WERI-Rb-1 (cell line): Measurements from ENCODE around the gene NOX3.
"Not testable (repeated sequence)": the region's sequence is repeated elsewhere in the genome, so short reads cannot be mapped to it uniquely, and the experiment has no call there.

Experiments
- DNase-seq: peaks from one replicate; pipeline ENCODE4 v3.0.0-alpha.2; 2020
- H3K27ac ChIP-seq: fragments of 250-450 bp; sonication (Bioruptor Pico); 2 replicates; pipeline ENCODE4 v1.5.1; 2020; ENCODE audit warnings: mild to moderate bottlenecking, moderate library complexity
- H3K27me3 ChIP-seq: fragments of 250-450 bp; sonication (Bioruptor Pico); 2 replicates; pipeline ENCODE4 v1.5.1; 2021; ENCODE audit warnings: mild to moderate bottlenecking, low read depth, moderate library complexity; ENCODE audit not compliant: insufficient read depth, severe bottlenecking
- H3K36me3 ChIP-seq: fragments of 250-450 bp; sonication (Bioruptor Pico); 2 replicates; pipeline ENCODE4 v1.5.1; 2020; ENCODE audit warnings: mild to moderate bottlenecking, moderate library complexity
- H3K4me3 ChIP-seq: 2 replicates; pipeline ENCODE4 v1.5.1; 2011; ENCODE audit warnings: low read depth, mild to moderate bottlenecking, control low read depth, low read length
- H3K9me3 ChIP-seq: fragments of 250-450 bp; sonication (Bioruptor Pico); 2 replicates; pipeline ENCODE4 v1.5.1; 2021; ENCODE audit warnings: mild to moderate bottlenecking, moderate library complexity; ENCODE audit not compliant: severe bottlenecking
- CTCF ChIP-seq: IDR thresholded peaks from 2 replicates; pipeline ENCODE4 v1.5.1; 2011; ENCODE audit warnings: low read depth, mild to moderate bottlenecking, control low read depth, inconsistent platforms, low read length

NOX3 gene

GRCh38 chr6:155371230-155371629 lies 84.4 kb downstream of the NOX3 start:
- H3K27me3 ChIP-seq: no peaks in the 10 kb centered on the region
- no peak overlapping the region for H3K27ac ChIP-seq
- DNase-seq: no peak
- H3K9me3 ChIP-seq: no peaks in the 10 kb centered on the region
- H3K36me3 ChIP-seq: no peaks in the 10 kb centered on the region
- H3K4me3 ChIP-seq: no peak overlapping the region
- TF ChIP-seq CTCF: no peak

GRCh38 chr6:155366325-155366724 lies 89.3 kb downstream of the NOX3 start:
- H3K27me3 ChIP-seq: no peaks in the 10 kb centered on the region
- H3K4me3 ChIP-seq: no peak overlapping the region
- H3K27ac ChIP-seq: no peak overlapping the region
- no peak for TF ChIP-seq CTCF
- H3K9me3 ChIP-seq: no peaks in the 10 kb centered on the region
- DNase-seq: no peak
- H3K36me3 ChIP-seq: no peaks in the 10 kb centered on the region

- no peak for DNase-seq
- H3K4me3 ChIP-seq: no peak overlapping the region
- no peak overlapping the region for H3K27ac ChIP-seq
- H3K36me3 ChIP-seq: no peaks in the 10 kb centered on the region
- H3K27me3 ChIP-seq: no peaks in the 10 kb centered on the region
- no peak for TF ChIP-seq CTCF
- no peaks in the 10 kb centered on the region for H3K9me3 ChIP-seq
Measured at GRCh38 chr6:155364844-155365437, 90.7 kb downstream of the NOX3 start.

GRCh38 chr6:155364021-155364420 lies 91.6 kb downstream of the NOX3 start:
- H3K36me3 ChIP-seq, DNase-seq, H3K4me3 ChIP-seq, H3K9me3 ChIP-seq, H3K27me3 ChIP-seq, H3K27ac ChIP-seq: not testable (repeated sequence)

GRCh38 chr6:155362968-155363632 lies 92.5 kb downstream of the NOX3 start:
- not testable (repeated sequence) for H3K36me3 ChIP-seq, H3K4me3 ChIP-seq, DNase-seq, H3K9me3 ChIP-seq, H3K27me3 ChIP-seq, H3K27ac ChIP-seq

- no peak for TF ChIP-seq CTCF
- H3K9me3 ChIP-seq: peaks cover 3% of the 10 kb centered on the region
- H3K4me3 ChIP-seq: no peak overlapping the region
- H3K27ac ChIP-seq: no peak overlapping the region
- H3K27me3 ChIP-seq: no peaks in the 10 kb centered on the region
- DNase-seq: no peak
- H3K36me3 ChIP-seq: no peaks in the 10 kb centered on the region
Measured at GRCh38 chr6:155354167-155354566, 101.5 kb downstream of the NOX3 start.

GRCh38 chr6:155352811-155353210 lies 102.8 kb downstream of the NOX3 start:
- Histone ChIP-seq H3K27me3 (no peaks in the 10 kb centered on the region), H3K4me3 (no peak overlapping the region), H3K9me3 (peaks cover 3% of the 10 kb centered on the region), H3K27ac (no peak overlapping the region), H3K36me3 (no peaks in the 10 kb centered on the region)
- no peak for TF ChIP-seq CTCF
- no peak for DNase-seq
